HT-29 (cell line): ENCODE results near the gene ALOX12B. TPM values are rescaled to one million over a fixed set of nuclear protein-coding genes. Genes with fewer than 3 reads are reported as not detected.
A peak's percentile ranks its signal among the peaks of the same experiment; 100 is the strongest.
"Not testable (repeated sequence)": the region's sequence is repeated elsewhere in the genome, so short reads cannot be mapped to it uniquely, and the experiment has no call there.

Experiments used
- DNase-seq: peaks from one replicate; pipeline ENCODE4 v3.0.0-alpha.2; 2015; ENCODE audit warnings: low spot score
- total RNA-seq: library from RNA; depleted of rRNA; stranded (reverse); fragments of >200 nt; shearing (Covaris generic); gene quantifications from 2 replicates; pipeline ENCODE4 v1.2.3, GENCODE V29; 2014

Gene ALOX12B
- total RNA-seq, 1 experiment from 2014 or later: not detected

DNA sequence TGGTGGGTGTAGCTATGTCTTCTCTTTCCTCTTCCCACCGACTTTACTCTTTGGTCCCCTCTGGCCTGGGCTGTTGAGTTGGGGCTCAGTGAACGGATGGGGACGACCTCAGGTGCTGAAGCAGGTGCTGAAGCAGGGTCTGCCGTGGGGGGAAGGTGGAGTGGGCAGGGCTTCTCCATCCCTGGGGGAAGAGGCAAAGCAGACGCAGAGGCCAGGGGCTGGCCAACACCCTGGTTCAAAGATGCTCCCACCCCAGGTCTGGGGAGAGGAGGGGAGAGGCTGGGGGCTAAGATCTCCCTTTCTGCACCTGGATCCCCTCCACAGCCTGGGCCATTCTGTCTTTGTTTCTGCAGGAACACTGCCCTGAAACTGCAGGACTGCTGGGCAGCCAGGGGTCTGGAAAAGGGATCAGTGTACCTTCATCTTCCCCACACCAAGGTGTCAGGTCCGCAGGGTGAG is 22.9 kb downstream of the ALOX12B start:
- DNase-seq: no peak

DNA sequence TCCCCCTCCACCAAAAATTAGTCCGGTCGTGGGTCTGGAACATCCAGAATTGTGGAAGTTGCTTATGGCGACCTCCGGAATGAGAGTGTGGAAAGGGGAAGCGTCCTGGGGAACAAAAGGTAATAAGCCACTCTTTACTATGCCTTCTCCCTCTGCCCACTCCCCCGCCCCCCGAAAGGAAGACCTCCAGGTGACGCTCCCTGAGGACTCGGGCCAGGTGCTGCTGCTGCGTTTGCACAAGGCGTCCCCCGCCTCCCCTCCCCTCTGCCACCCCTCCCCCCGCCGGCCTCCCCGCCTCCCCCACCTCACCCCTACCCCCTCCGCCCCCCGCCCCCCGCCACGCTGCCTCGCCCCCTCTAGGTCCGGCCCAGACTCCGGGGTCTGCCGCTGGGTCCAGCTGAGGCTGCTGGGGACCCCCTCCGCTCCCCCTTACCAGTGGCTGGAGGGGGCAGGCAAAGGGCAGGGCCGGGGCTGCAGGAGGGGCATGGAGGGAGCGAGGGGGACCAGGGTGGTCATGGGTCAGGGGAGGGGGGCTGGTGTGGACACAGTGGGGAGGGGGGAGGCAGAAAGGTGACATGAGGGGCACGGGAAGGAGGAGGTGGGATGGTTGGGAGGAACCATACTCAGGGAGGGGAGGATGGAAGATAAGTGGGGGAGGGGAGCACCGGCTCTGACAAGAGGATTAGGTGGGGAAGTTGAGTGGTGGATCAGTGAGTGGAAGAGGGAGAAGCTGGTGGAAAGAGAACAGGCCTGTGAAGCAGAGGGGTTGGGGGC is 23.6 kb downstream of the ALOX12B start:
- DNase-seq: no peak

DNA sequence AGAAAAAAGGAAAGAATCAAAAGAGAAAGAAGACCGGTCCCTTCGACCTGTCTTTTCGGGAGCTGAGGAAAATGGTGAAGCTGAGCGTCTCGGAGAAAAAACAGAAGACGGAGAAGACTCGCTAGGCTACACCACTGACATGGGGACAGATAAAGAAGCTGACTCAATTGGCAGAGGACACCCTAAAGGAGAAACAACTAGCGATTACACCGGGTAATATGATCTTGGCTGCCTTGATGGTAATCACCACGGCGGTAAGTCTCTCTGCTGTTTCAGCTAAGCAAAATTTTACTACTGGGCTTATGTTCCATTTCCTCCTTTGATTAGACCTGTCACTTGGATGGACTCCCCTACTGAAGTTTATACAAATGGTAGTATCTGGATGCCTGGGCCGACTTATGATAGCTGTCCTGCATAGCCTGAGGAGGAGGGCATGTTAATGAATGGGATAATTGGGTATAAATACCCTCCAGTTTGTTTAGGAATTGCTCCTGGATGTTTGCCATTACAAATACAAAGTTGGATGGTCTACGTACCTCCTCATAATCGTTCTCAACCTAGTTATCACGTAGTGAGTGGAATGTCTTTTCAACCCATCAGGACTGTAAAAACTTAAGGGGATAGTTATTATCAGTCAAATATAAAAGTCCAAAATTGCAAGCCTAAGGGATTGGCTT is 24.6 kb downstream of the ALOX12B start:
- no peak for DNase-seq

DNA sequence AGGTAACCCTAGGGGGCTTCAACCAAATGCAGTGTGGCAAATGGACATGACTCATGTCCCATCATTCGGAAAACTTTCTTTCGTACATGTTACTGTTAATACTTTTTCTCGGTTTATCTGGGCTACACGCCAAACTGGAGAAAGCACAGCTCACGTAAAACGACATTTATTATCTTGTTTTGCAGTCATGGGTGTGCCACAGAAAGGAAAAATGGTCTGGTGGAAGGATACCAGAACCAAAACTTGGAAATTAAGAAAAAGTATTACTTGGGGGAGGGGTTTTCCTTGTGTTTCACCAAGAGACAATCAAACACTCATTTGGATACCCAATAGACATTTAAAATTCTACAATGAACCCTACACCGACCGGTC is 25.1 kb downstream of the ALOX12B start:
- DNase-seq: no peak

DNA sequence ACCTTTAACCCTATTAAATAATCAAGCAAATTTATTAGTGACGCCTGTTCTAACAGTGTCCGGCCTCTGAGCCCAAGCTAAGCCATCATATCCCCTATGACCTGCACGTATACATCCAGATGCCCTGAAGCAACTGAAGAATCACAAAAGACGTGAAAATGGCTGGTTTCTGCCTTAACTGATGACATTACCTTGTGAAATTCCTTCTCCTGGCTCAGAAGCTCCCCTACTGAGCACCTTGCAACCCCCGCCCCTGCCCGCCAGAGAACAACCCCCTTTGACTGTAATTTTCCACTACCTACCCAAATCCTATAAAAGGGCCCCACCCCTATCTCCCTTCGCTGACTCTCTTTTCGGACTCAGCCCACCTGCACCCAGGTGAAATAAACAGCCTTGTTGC is 25.7 kb downstream of the ALOX12B start:
- DNase-seq: not testable (repeated sequence)

DNA sequence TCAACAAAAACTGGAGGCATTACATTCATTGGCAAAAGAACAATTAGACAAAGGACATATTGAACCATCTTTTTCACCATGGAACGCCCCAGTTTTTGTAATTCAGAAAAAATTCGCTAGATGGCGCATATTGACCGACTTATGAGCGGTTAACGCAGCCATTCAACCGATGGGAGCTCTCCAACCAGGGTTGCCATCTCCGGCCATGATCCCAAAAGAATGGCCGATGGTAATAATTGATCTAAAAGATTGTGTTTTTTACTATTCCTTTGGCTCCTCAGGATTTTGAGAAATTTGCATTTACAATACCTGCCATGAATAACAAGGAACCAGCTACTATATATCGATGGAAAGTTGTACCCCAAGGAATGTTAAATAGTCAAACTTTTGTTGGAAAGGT is 27.2 kb downstream of the ALOX12B start:
- peak; percentile 86 for DNase-seq

DNA sequence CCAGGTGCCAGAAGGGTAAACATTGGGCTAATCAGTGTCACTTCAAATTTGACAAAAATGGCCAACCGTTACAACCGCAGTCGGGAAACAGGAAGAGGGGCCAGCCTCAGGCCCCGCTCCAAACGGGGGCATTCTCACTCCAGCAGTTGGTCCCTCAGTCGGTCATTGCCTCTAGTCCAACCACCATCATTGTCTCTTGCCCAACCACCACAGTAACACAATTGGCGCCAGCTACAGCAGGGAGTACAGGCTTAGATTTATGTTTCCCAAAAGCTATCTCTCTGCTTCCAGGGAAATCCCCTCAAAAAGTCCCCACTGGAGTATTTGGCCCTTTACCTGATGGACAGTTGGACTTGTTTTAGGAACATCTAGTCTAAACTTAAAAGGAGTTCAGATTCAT is 28.4 kb downstream of the ALOX12B start:
- no peak for DNase-seq

DNA sequence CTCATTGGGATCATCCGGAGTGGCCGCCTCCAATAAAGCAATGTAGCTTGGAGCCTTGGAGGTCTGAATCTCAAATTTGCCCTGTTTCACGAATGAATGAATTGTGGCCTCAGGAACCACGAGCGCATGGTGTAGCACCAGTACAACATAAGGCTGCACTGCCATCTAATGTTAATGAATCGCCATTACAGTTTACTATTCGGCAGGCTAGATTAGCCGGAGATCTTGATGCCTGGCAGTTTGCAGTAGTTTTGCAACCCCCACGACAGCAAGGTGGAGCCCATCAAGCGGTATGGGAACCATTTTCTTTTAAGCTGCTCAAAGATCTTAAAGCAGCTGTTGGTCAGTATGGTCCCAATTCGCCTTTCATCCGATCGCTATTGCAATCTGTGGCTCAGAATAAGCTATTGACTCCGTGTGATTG is 29.8 kb downstream of the ALOX12B start:
- peak; percentile 77 for DNase-seq

DNA sequence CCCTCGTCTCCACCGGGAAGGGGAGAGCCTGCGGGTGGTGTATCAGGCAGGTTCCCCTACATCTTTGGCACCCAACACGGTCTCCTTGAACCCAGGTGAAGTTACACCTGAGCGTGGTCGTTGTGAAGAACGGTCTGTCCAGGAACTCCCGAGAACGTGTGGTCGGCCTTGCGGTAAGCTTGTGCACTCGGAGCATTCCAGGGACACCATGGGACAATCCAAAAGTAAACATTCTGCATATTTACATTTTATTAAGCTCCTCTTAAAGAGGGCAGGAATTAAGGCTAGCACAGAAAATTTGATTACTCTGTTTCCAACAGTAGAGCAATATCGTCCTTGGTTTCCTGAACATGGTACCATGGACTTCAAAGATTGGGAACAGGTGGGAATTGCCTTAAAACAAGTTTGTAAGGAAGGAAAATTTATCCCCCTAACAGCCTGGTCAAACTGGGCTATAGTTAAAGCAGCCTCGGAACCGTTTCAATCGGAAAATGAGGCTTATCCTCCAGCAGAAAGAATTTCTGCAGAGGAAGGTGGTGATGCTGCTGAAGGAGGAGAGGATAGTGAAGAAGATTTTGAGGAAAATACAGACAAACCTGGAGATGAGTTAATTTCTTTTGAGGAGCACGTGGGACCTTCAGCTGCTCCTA is 30.4 kb downstream of the ALOX12B start:
- peak; percentile 37 for DNase-seq

DNA sequence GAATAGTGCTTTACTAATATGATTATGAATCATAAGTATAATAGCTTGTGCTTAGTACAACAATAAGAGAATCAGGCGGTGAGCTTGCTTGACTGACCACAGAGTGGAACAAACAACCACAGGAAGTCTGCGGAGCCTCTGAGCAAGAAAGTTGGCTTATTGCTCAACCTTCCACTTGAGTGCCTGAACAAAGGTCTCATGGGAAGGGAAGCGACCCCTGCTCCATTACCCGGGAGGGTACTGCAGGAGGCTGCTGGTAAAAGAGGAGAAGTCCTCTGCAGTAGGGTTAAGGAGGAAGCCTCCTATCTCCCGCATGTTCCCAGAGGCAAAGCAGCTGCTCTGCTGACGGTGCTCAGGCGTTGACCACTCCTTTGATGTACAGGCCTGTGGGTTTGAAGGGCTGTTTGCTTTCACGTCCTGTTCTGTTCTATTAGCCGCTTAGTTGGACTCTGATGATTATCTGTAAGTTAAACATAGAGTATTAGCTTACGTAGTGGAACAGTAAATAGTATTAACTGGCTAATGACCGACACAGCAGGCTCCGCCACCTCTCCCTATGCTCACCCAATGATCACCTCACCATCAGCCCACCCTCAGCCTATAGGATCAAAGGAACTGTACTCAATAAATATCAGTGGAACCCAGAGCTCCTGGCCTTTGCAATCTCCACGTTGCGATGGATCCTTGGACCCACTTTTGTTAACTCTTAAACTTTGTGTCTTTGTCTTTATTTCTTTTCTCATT is 31.1 kb downstream of the ALOX12B start:
- peak; percentile 61 for DNase-seq

DNA sequence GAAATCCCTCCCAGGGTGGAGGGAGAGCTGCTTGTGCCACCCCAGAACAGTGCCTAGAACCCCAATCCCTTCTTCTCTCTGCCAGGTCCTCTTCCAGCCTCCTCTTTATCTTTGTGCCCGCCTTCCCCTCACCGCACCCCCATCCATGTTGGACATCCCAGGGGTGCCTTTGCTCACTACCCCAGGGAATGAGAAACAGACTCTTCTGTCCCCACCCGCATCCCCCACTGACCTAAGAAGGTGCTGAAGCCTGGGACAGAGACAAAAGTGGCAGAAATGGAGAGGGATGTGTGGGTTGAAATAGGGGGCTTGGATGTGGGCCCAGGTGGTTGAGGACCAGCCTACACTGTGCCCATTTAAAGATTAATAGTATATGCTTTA is 31.7 kb downstream of the ALOX12B start:
- DNase-seq: no peak

DNA sequence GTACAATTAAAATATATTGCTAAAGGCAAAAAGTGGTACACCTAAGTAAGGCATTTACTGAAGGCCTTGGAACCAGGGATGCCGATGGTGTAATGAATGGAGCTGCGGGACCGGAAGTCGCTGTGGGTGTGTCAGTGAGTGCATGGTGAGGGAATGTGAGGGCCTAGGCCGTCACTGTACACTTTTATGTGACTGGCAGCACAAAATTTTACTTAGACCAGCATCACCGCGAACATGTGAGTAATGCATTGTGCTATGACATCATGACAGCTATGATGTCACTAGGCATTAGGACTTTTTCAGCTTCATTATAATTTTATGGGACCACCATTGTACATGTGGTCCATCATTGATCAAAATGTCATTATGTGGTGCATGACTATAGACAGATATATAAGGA is 33.9 kb downstream of the ALOX12B start:
- DNase-seq: no peak

DNA sequence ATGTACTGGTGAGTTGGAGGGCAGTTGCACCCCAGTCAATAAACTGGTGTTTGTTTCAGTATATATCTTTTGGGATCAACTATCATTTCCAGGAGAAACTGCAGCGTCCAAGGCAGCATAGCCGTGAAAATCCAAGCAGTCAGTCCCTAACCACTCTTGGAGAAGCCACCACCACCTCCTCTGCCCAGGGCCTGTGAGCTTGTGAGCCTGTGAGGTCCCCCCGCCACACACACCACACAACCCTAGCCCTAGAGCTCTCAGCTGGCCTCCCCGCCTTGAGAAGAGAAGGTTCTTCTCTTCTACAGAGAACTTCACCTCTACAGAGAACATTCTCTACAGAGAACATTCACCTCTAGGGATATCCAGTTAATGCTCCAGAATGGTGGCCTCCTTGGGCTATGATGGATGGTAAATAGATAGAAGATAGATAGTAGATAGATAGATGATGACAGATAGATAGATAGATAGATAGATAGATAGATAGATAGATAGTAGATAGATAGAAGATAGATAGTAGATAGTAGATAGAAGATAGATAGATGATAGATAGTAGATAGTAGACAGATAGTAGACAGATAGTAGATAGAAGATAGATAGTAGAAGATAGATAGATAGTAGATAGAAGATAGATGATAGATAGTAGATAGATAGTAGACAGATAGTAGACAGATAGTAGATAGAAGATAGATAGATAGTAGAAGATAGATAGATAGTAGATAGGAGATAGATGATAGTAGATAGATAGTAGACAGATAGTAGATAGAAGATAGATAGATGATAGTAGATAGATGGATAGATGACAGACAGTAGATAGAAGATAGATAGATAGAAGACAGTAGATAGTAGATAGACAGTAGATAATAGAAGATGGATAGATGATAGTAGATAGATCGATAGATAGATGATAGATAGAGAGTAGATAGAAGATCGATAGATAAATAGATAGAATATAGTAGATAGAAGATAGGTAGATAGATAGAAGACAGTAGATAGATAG is 35.0 kb downstream of the ALOX12B start:
- DNase-seq: no peak

DNA sequence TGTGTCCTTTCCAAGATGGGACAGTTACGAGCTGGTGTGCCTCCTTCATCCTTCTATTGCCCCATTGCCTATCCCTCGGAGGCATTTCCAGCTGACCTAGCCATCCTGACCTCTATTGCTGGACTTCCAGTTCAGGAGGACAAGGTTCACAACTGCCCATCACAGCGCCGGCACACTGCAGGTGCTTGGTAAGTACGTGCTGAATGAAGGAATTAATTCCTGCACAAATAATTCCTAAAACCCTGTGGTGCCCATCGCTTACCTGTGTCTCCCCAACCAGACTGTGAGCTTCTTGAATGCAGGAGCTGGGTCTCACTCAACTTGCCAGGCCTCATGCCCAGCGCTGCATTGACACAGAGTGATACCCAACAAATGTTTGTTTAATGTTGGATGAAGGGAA is 35.7 kb downstream of the ALOX12B start:
- no peak for DNase-seq

DNA sequence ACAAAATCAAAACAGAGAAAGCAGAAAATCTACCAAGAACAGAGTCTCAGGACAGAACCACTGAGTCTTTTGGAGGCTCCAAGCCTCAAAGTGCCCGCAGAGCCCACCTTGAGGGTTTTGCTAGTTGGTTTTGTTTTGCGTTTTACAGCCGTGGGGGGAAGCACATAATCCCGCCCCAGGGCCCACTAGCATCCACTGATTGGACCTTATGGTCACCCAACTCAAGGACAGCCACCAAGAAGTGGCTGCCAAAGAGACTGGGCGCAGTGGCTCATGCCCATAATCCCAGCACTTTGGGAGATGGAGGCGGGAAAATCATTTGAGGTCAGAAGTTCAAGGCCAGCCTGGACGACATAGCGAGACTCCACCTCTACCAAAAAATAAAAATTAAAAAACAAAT is 38.8 kb downstream of the ALOX12B start:
- no peak for DNase-seq

DNA sequence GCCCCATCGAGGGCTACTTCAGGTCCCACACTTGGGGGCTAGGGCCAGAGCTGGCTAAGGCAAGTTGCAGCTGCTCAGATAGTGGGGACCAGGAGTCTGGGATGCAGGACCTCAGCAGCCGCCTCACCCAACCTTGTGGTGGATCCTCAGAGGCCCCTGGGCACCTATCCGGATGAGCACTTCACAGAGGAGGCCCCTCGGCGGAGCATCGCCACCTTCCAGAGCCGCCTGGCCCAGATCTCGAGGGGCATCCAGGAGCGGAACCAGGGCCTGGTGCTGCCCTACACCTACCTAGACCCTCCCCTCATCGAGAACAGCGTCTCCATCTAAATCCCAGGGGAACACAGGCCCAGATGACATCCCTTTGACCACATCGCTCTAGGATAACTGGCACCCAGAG is 39.3 kb downstream of the ALOX12B start:
- DNase-seq: no peak

DNA sequence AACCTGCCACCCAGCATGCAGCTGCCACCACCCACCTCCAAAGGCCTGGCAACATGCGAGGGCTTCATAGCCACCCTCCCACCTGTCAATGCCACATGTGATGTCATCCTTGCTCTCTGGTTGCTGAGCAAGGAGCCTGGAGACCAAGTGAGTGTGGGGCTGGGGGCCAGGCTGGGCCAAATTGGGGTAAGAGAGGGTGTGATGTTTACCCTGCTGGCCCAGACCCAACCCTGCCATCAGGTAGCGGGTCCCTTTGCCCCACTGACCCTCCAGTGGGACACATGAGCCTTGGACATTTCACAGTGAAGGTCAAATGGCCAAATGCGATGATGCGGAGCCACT is 39.8 kb downstream of the ALOX12B start:
- no peak for DNase-seq

DNA sequence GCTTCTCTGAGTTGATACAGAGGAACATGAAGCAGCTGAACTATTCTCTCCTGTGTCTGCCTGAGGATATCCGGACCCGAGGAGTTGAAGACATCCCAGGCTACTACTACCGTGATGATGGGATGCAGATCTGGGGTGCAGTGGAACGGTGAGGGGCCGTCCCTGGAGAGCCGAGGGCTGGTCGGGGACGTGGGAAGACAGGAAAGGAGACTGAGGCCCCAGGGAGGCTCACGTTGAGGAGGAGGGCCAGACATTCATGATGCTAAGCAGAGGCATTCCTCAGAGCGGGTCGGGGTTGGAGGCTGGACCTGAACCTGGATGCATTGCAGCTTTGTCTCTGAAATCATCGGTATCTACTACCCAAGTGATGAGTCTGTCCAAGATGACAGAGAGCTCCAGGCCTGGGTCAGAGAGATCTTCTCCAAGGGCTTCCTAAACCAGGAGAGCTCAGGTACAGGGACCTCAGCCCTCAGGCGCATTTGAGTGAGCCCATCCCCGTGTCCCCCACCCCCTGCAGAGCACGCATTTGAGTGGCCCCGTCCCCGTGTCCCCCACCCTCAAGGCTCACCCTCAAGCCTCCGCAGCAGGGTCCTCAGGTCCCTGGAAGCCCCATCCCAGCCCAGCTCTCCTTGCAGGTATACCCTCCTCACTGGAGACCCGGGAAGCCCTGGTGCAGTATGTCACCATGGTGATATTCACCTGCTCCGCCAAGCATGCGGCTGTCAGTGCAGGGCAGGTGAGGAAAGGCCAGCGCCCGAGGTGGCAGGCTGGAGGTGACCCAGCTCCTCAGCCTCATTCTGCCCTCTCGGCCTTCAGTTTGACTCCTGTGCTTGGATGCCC is 40.4 kb downstream of the ALOX12B start:
- no peak for DNase-seq

DNA sequence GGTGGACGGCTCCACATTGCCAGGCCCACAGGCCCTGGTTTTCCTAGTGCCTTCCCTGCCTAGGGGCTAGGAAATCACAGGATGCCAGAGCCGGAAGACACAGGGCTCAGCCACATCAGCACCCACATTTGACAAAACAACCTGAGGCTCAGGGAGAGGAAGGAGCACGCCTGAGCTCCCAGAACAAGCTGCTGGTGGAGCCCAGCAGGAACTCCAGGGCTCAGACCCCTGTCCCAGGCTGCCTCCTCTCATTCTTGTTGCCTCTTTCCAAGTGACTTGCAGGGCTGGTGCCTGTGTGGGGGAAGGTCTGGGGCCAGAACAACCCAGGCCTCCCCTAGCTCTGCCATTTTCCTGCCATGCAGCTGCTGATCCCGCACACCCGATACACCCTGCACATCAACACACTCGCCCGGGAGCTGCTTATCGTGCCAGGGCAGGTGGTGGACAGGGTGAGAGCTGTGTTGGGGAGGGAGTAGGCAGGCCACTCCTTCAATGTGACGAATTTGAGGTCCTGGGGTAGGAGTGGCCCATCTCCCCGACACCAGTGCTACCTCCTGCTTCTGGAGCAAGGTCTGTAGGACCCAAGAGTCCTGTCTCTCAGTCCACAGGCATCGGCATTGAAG is 41.1 kb downstream of the ALOX12B start:
- DNase-seq: no peak
